Heart left ventricle (tissue), 16 donors: ENCODE measurements around the gene ETV4. TPM values are rescaled to one million over a fixed set of nuclear protein-coding genes. Genes with fewer than 3 reads are reported as not detected.

ENCODE experiments used
- ATAC-seq, 4 donors: fragments of 200-7000 bp; cut with Tn5 transposase; one replicate each; pipeline ENCODE4 v1.9.1; 2020 to 2022; ENCODE audit warnings: moderate library complexity in 4 of 4, mild to moderate bottlenecking in 3 of 4, moderate number of reproducible peaks in 1 of 4
- DNase-seq, 5 donors: peaks; one replicate each; pipeline ENCODE4 v3.0.0-alpha.2; 2020
- H3K27ac ChIP-seq, 12 donors: fragments of 200-600 bp; sonication (generic) in 4 of 12; one replicate each; pipeline versions ENCODE4 v1.5.0 to v1.8.0; 2016 to 2022; ENCODE audit warnings: mild to moderate bottlenecking in 2 of 12
- H3K27me3 ChIP-seq, 9 donors: fragments of 200-600 bp; sonication (generic) in 2 of 9; one replicate each; pipeline versions ENCODE4 v1.5.1 to v1.8.0; 2016 to 2022; ENCODE audit warnings: mild to moderate bottlenecking in 3 of 9
- H3K36me3 ChIP-seq, 9 donors: fragments of 200-600 bp; sonication (generic) in 2 of 9; one replicate each; pipeline versions ENCODE4 v1.5.0 to v1.8.0; 2018 to 2022; ENCODE audit warnings: mild to moderate bottlenecking in 2 of 9
- H3K4me1 ChIP-seq, 12 donors: fragments of 200-600 bp; sonication (generic) in 4 of 12; one replicate each; pipeline versions ENCODE4 v1.5.0 to v1.8.0; 2016 to 2022; ENCODE audit warnings: mild to moderate bottlenecking in 3 of 12
- H3K4me3 ChIP-seq, 12 donors: fragments of 200-600 bp; sonication (generic) in 4 of 12; one replicate each; pipeline versions ENCODE4 v1.5.0 to v1.8.0; 2017 to 2022; ENCODE audit warnings: mild to moderate bottlenecking in 9 of 12, moderate library complexity in 4 of 12
- H3K9me3 ChIP-seq, 12 donors: fragments of 200-600 bp; sonication (generic) in 4 of 12; one replicate each; pipeline versions ENCODE4 v1.5.0 to v1.8.0; 2016 to 2022; ENCODE audit warnings: mild to moderate bottlenecking in 1 of 12
- POLR2A ChIP-seq, 2 donors: fragments of 450-650 bp; IDR thresholded peaks; one replicate each; pipeline ENCODE4 v1.6.1; 2017; ENCODE audit warnings: antibody characterized with exemption in 2 of 2, mild to moderate bottlenecking in 2 of 2, moderate library complexity in 2 of 2
- WGBS, 4 donors: extraction: QIAGEN DNeasy Blood & Tissue Kit in 2 of 4; methylation state at CpG; one replicate each; pipeline versions ENCODE4 v1.1.5 to v1.1.7; 2013 to 2018; 5-methylcytosine and 5-hydroxymethylcytosine counted together
- intact Hi-C, 10 donors: fragments of 100-400 bp; cut with DNase I; formaldehyde crosslinking; loops; one replicate each; pipeline versions ENCODE4 v1.11.1 to v1.14.2; 2022
- long read RNA-seq, 3 donors: library from polyadenylated mRNA; unstranded; transcript quantifications; one replicate each; pipeline ENCODE4 v2.0.0, GENCODE V29; 2020 to 2021
- polyA plus RNA-seq, 2 donors: library from polyadenylated mRNA; stranded (reverse); fragments of 200-250 nt; gene quantifications; one replicate each; pipeline ENCODE4 v1.2.3, GENCODE V29; 2013
- total RNA-seq, 9 donors: library from RNA; depleted of rRNA in 2 of 9; stranded (reverse); fragments of >200 nt in 2 of 9; fragmentation: NEBNext Ultra II Directional in 3 of 9; extraction: Animal tissue kit (Norgen Biotek cat#: 25700) in 3 of 9; gene quantifications; one replicate each; pipeline versions ENCODE4 v1.1.0 to v1.2.4, GENCODE V29; 2016 to 2023
- TF ChIP-seq, protein P1 (sequence below), 12 donors: fragments of 200-600 bp; sonication (generic) in 4 of 12; IDR thresholded peaks; one replicate each; pipeline versions ENCODE4 v1.5.0 to v1.8.0; 2018 to 2022; ENCODE audit warnings: antibody characterized with exemption in 12 of 12, mild to moderate bottlenecking in 5 of 12
- donor health status: ischemic (EF 13 %, LVEDD 7.1; RV severe dilation, severe dysfunction).
- donor health status: healthy with polysubstance abuse.
- donor health status: DM: no; HTN: yes; CAD: no.
- donor health status: DM: no; HTN: no; CAD: no.
- donor health status: ischemic (EF 25% LVEDD 6.9; RV normal size, moderate dysfunction).
- donor health status: ischemic (EF 25% LVEDD 5.7; RV mildly dilated, moderate dysfunction).
- donor health status: healthy.
- donor health status: DM: yes; HTN: yes; CAD: no.
- donor health status: ischemic (EF 35%, LVEDD 5.7; RV mildly dilated, moderate dysfunction).
- donor health status: nonischemic (EF 11% LVEDD 7.7; RV severe dilation, severe dysfunction).
- donor health status: DM: yes; HTN: yes; CAD: no.
- donor health status: PGD.
- donor health status: ischemic (EF 29% LVEDD 5.4; RV normal size, mild dysfunction).
- donor health status: nonischemic (EF 23%, LVEDD 6.1; RV moderate dilation, normal function).

ETV4 gene
- 1 to 10 TPM in 2 of 9 donors, under 1 TPM in 7; 0.30 to 1.5 (median 0.74) TPM for total RNA-seq
- polyA plus RNA-seq: 1 to 10 TPM in 1 of 2 donors, under 1 TPM in 1; 0.46 to 1.7 TPM
- long read RNA-seq, donor 1: 0 reads
- long read RNA-seq, donor 2, partial matches to known transcripts: 0 of 2 reads
- long read RNA-seq, donor 2, other reads (novel, unspliced or antisense): 2 of 2 reads
- long read RNA-seq, donor 3, partial matches to known transcripts: 1 of 2 reads
- long read RNA-seq, donor 3, other reads (novel, unspliced or antisense): 0 of 2 reads

DNA sequence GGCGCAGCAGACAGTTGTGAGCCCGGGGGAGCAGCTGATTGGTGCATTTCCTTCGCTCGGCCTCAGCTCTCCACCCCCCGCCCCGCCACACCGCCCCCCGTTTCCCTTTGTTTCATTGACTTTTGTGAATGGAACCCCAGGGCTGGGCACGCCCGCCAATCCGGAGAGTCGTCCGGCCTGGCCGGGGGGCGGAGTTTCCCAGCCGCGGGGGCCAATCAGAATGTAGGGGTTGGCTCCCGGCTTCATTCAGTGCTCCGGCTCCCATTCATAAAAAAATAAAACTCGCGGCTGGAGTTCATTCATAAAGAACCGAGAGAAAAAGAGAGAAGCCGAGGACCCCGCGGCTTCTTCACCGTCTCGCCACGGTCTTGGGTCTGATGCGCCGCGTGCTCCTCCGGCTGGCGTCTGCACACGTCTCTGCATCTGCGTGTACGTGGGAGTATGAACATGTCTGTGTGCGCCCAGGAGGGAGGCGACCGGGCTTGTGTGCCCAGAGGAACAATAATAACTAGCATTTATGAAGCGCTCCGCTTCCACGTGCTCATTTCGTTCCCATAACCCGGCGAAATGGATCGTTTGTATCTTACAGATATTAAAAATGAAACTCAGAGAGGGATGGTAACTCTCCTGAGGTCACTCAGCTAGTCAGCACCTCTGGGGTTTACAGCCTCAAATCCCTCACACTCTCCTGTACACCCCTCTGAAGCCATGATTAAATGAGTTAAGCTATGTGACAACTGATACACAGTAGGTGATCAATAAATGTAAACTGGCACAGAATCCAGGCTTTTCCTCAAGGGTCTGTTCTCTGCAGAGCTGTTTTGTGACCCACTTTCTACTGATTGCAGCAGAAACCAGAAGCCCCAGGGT, at the start of gene ETV4:
Gene ETV4 (minus strand): TSS at position 22 of the 870 bp plus-strand sequence. CDS start 723 bp downstream, outside the sequence.
- H3K9me3 ChIP-seq: no peaks in the 10 kb centered on the region
- intact Hi-C loops: no loop called here
- TF ChIP-seq POLR2A (IDR thresholded peaks at IDR 0.05): no peak
- TF ChIP-seq, protein P1, sequence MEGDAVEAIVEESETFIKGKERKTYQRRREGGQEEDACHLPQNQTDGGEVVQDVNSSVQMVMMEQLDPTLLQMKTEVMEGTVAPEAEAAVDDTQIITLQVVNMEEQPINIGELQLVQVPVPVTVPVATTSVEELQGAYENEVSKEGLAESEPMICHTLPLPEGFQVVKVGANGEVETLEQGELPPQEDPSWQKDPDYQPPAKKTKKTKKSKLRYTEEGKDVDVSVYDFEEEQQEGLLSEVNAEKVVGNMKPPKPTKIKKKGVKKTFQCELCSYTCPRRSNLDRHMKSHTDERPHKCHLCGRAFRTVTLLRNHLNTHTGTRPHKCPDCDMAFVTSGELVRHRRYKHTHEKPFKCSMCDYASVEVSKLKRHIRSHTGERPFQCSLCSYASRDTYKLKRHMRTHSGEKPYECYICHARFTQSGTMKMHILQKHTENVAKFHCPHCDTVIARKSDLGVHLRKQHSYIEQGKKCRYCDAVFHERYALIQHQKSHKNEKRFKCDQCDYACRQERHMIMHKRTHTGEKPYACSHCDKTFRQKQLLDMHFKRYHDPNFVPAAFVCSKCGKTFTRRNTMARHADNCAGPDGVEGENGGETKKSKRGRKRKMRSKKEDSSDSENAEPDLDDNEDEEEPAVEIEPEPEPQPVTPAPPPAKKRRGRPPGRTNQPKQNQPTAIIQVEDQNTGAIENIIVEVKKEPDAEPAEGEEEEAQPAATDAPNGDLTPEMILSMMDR (IDR thresholded peaks at IDR 0.05): no peak
- 1% methylated on average over 33 to 46 of the region's 46 CpGs for WGBS, 4 donors
- H3K36me3 ChIP-seq: no peaks in the 10 kb centered on the region
- DNase-seq (peak; percentile 92 to 95 (median 94)), ATAC-seq (peak; percentile 90 to 97 (median 93))
- H3K27me3 ChIP-seq: peaks cover 0 to 32% (median 0%) of the 10 kb centered on the region in 9 donors
- H3K27ac ChIP-seq: peak within 1 kb of the TSS in 4 of 12 donors; percentile 30 to 59 (median 46)
- peaks cover 4 to 23% (median 11%) of the 10 kb centered on the region in 12 donors for H3K4me1 ChIP-seq
- H3K4me3 ChIP-seq: peak within 1 kb of the TSS; percentile 37 to 93 (median 67)

GRCh38 chr17:43595466-43595865, 49.3 kb upstream of the ETV4 start:
- intact Hi-C loops: loop anchor here in 1 of 10 donors (5.0 kb wide), 1 partner anchor 37 kb away; no protein-coding TSS in a partner anchor
- no peaks in the 10 kb centered on the region for H3K36me3 ChIP-seq
- H3K4me1 ChIP-seq: peaks cover 0 to 42% (median 23%) of the 10 kb centered on the region in 12 donors
- H3K4me3 ChIP-seq: no peak overlapping the region
- no peak overlapping the region for H3K27ac ChIP-seq
- WGBS, 4 donors: 67 to 94% (median 81%) methylated on average over 3 to 4 of the region's 4 CpGs
- no peaks in the 10 kb centered on the region for H3K27me3 ChIP-seq
- DNase-seq (no peak), ATAC-seq (no peak)
- H3K9me3 ChIP-seq: no peaks in the 10 kb centered on the region
- TF ChIP-seq POLR2A (IDR thresholded peaks at IDR 0.05): no peak
- TF ChIP-seq, protein P1 (IDR thresholded peaks at IDR 0.05): no peak

- intact Hi-C loops: loop anchor here in 8 of 10 donors (2.0 to 5.0 kb wide), 6 partner anchors 40 to 70 kb away; partner anchors contain the start of gene MEOX1 (in 2 of the 8)
- Histone ChIP-seq H3K9me3 (no peaks in the 10 kb centered on the region), H3K27me3 (no peaks in the 10 kb centered on the region), H3K36me3 (no peaks in the 10 kb centered on the region), H3K4me3 (peak overlapping the region in 4 of 12 donors; percentile 16 to 26 (median 22)), H3K4me1 (peaks cover 0 to 51% (median 30%) of the 10 kb centered on the region in 12 donors), H3K27ac (peak overlapping the region; percentile 73 to 93 (median 81))
- TF ChIP-seq POLR2A (IDR thresholded peaks at IDR 0.05): no peak
- TF ChIP-seq, protein P1 (IDR thresholded peaks at IDR 0.05): peak in 1 of 12 donors; percentile 6
- peak; percentile 86 to 89 (median 89) for DNase-seq
- peak; percentile 82 to 88 (median 84) for ATAC-seq
- WGBS, 4 donors: 40 to 53% (median 44%) methylated on average over 24 to 28 of the region's 28 CpGs
These were observed 45.8 kb upstream of the ETV4 start for GRCh38 chr17:43591779-43592562.
